WTC11 (cell line): ENCODE data around the gene SPIRE1. TPM values are rescaled to one million over a fixed set of nuclear protein-coding genes. Genes with fewer than 3 reads are reported as not detected.

Experiments used
- ATAC-seq: fragments of 200-7000 bp; cut with Tn5 transposase; 2 replicates; pipeline ENCODE4 v1.10.0; 2021; ENCODE audit warnings: mild to moderate bottlenecking, moderate library complexity
- CTCF ChIA-PET: fragments of 300-600 bp; sonication (Branson Sonifier 250); formaldehyde crosslinking; loops from one replicate; lab custom pipeline; 2021; ENCODE audit warnings: antibody characterized with exemption; lab: Charles Lee
- POLR2A ChIA-PET: fragments of 350-600 bp; sonication (Branson Sonifier 250); formaldehyde crosslinking; loops from one replicate; lab custom pipeline; 2021; ENCODE audit warnings: antibody characterized with exemption; lab: Charles Lee
- DNase-seq: peaks from one replicate; pipeline ENCODE4 v3.0.0; 2021; ENCODE audit warnings: low spot score
- H3K27ac Mint-ChIP-seq: 2 replicates; pipeline ENCODE4 v1.8.0; 2021; ENCODE audit warnings: mixed read lengths
- H3K27me3 Mint-ChIP-seq: 2 replicates; pipeline ENCODE4 v1.8.0; 2021; ENCODE audit warnings: low read depth, mild to moderate bottlenecking, moderate library complexity, mixed read lengths
- H3K36me3 Mint-ChIP-seq: 2 replicates; pipeline ENCODE4 v1.8.0; 2021; ENCODE audit warnings: mixed read lengths
- H3K4me1 Mint-ChIP-seq: 2 replicates; pipeline ENCODE4 v1.8.0; 2022; ENCODE audit warnings: mixed read lengths
- H3K4me3 Mint-ChIP-seq: 2 replicates; pipeline ENCODE4 v1.8.0; 2021; ENCODE audit warnings: mild to moderate bottlenecking, moderate library complexity, mixed read lengths
- H3K9me3 Mint-ChIP-seq: 2 replicates; pipeline ENCODE4 v1.8.0; 2021; ENCODE audit warnings: mixed read lengths
- CBFB ChIP-seq: sonication (generic); formaldehyde crosslinking; IDR thresholded peaks from 2 replicates; pipeline ENCODE4 v1.8.1; 2022; ENCODE audit warnings: mild to moderate bottlenecking, low read depth, missing genetic modification reagents
- FOXJ3 ChIP-seq: sonication (generic); formaldehyde crosslinking; IDR thresholded peaks from 2 replicates; pipeline ENCODE4 v1.9.0; 2021; ENCODE audit warnings: missing genetic modification reagents, mild to moderate bottlenecking, borderline replicate concordance
- GRHL2 ChIP-seq: fragments of 250-450 bp; sonication (Bioruptor Pico); IDR thresholded peaks from 2 replicates; pipeline ENCODE4 v1.8.0; 2022; ENCODE audit warnings: mild to moderate bottlenecking, moderate library complexity; ENCODE audit not compliant: insufficient replicate concordance, severe bottlenecking
- GTF2I ChIP-seq: fragments of 250-450 bp; sonication (Bioruptor Pico); conservative IDR thresholded peaks from 2 replicates; pipeline ENCODE4 v1.4.0; 2021; ENCODE audit warnings: mild to moderate bottlenecking
- HMGA2 ChIP-seq: fragments of 250-450 bp; sonication (Bioruptor Pico); IDR thresholded peaks from 2 replicates; pipeline ENCODE4 v1.4.0; 2021; ENCODE audit warnings: mild to moderate bottlenecking, moderate library complexity
- IRF2 ChIP-seq: sonication (generic); formaldehyde crosslinking; IDR thresholded peaks from 2 replicates; pipeline ENCODE4 v1.8.0; 2022; ENCODE audit warnings: low read depth, missing genetic modification reagents, borderline replicate concordance
- JAZF1 ChIP-seq: fragments of 250-450 bp; sonication (Bioruptor Pico); IDR thresholded peaks from 2 replicates; pipeline ENCODE4 v1.9.0; 2021; ENCODE audit warnings: moderate library complexity, mild to moderate bottlenecking, inconsistent platforms
- KAT7 ChIP-seq: sonication (generic); formaldehyde crosslinking; IDR thresholded peaks from 2 replicates; pipeline ENCODE4 v1.8.1; 2023; ENCODE audit warnings: missing genetic modification reagents, mild to moderate bottlenecking, borderline replicate concordance
- MXD4 ChIP-seq: fragments of 250-450 bp; sonication (Bioruptor Pico); IDR thresholded peaks from 2 replicates; pipeline ENCODE4 v1.8.0; 2021; ENCODE audit warnings: mild to moderate bottlenecking, moderate library complexity, borderline replicate concordance
- NFATC4 ChIP-seq: fragments of 250-450 bp; sonication (Bioruptor Pico); IDR thresholded peaks from 2 replicates; pipeline ENCODE4 v1.9.0; 2021; ENCODE audit warnings: mild to moderate bottlenecking
- NFE2L1 ChIP-seq: sonication (generic); formaldehyde crosslinking; IDR thresholded peaks from 2 replicates; pipeline ENCODE4 v1.8.1; 2023; ENCODE audit warnings: missing genetic modification reagents
- OVOL2 ChIP-seq: fragments of 250-450 bp; sonication (Bioruptor Pico); IDR thresholded peaks from 2 replicates; pipeline ENCODE4 v1.9.0; 2021; ENCODE audit warnings: mild to moderate bottlenecking, borderline replicate concordance
- RORB ChIP-seq: fragments of 250-450 bp; sonication (Bioruptor Pico); IDR thresholded peaks from 2 replicates; pipeline ENCODE4 v1.9.0; 2021; ENCODE audit warnings: mild to moderate bottlenecking
- SMAD3 ChIP-seq: sonication (generic); formaldehyde crosslinking; IDR thresholded peaks from 2 replicates; pipeline ENCODE4 v1.8.0; 2022; ENCODE audit warnings: missing genetic modification reagents, mild to moderate bottlenecking, borderline replicate concordance
- SMAD4 ChIP-seq: sonication (generic); formaldehyde crosslinking; IDR thresholded peaks from 2 replicates; pipeline ENCODE4 v1.8.0; 2022; ENCODE audit warnings: mild to moderate bottlenecking, missing genetic modification reagents
- TEAD1 ChIP-seq: sonication (generic); formaldehyde crosslinking; IDR thresholded peaks from 2 replicates; pipeline ENCODE4 v1.8.0; 2022; ENCODE audit warnings: mild to moderate bottlenecking, missing genetic modification reagents
- ZNF317 ChIP-seq: sonication (generic); formaldehyde crosslinking; IDR thresholded peaks from 2 replicates; pipeline ENCODE4 v1.8.1; 2023; ENCODE audit warnings: low read depth, mild to moderate bottlenecking, moderate library complexity, missing genetic modification reagents, borderline replicate concordance
- ZNF423 ChIP-seq: fragments of 250-450 bp; sonication (Bioruptor Pico); IDR thresholded peaks from 2 replicates; pipeline ENCODE4 v2.1.2; 2022; ENCODE audit warnings: mild to moderate bottlenecking, moderate library complexity
- total RNA-seq: library from RNA; stranded (reverse); gene quantifications from 3 replicates; pipeline ENCODE4 v1.2.3, GENCODE V29; 2021
- TF ChIP-seq, protein P1 (sequence below): fragments of 250-450 bp; sonication (Bioruptor Pico); IDR thresholded peaks from 2 replicates; pipeline ENCODE4 v1.9.0; 2021; ENCODE audit warnings: mild to moderate bottlenecking
- TF ChIP-seq, protein P2 (sequence below): sonication (generic); formaldehyde crosslinking; IDR thresholded peaks from 2 replicates; pipeline ENCODE4 v1.8.1; 2022; ENCODE audit warnings: missing genetic modification reagents, borderline replicate concordance
- TF ChIP-seq, protein P3 (sequence below): sonication (generic); formaldehyde crosslinking; IDR thresholded peaks from 2 replicates; pipeline ENCODE4 v1.8.1; 2023; ENCODE audit warnings: mild to moderate bottlenecking, missing genetic modification reagents, moderate library complexity
- TF ChIP-seq, protein P4 (sequence below): sonication (generic); formaldehyde crosslinking; IDR thresholded peaks from 2 replicates; pipeline ENCODE4 v1.8.0; 2023; ENCODE audit warnings: mild to moderate bottlenecking, missing genetic modification reagents
- TF ChIP-seq, protein P5 (sequence below): fragments of 250-450 bp; sonication (Bioruptor Pico); conservative IDR thresholded peaks from 2 replicates; pipeline ENCODE4 v1.9.0; 2021; ENCODE audit warnings: mild to moderate bottlenecking
- TF ChIP-seq, protein P6 (sequence below): fragments of 250-450 bp; sonication (Bioruptor Pico); IDR thresholded peaks from 2 replicates; pipeline ENCODE4 v1.9.0; 2021; ENCODE audit warnings: mild to moderate bottlenecking, borderline replicate concordance

The SPIRE1 gene
- total RNA-seq, 1 experiment from 2014 or later: 19.3 TPM

DNA sequence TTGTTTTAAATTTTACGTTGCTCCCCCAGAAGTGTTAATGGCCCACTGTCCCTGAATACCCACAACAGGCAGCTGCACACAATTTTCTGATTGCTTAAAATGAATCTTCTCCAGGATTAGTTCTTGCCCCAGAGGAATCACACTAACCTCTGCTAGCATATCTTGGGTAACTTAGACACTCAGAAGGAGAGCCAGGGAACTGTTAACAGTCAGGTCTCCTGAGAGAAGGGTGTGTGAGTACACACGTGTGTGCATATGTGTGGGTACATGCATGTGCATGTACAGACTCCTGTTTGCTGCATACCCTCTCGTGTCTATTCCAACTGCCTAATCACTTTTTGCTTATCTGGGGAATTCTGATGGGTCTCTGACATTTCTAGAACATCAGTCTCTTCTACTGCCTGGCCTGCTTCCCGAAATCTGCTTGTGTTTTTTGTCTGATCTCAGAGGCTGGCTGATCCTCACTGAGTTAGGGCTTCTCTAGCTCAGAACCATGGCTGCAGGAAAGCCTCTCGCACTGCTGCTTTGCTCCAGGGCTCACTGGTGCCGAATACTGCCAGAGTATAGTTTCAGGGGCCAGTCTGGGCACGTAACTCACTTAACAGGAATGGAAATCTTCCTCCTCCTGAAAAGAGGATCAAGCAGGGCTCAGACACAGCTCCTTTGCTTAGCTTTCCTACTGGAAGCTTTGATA lies 187.4 kb downstream of the SPIRE1 start (continued):
- TF ChIP-seq, protein P1, sequence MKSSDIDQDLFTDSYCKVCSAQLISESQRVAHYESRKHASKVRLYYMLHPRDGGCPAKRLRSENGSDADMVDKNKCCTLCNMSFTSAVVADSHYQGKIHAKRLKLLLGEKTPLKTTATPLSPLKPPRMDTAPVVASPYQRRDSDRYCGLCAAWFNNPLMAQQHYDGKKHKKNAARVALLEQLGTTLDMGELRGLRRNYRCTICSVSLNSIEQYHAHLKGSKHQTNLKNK (CRISPR knock-in tag): no peak
- TF ChIP-seq, protein P2, sequence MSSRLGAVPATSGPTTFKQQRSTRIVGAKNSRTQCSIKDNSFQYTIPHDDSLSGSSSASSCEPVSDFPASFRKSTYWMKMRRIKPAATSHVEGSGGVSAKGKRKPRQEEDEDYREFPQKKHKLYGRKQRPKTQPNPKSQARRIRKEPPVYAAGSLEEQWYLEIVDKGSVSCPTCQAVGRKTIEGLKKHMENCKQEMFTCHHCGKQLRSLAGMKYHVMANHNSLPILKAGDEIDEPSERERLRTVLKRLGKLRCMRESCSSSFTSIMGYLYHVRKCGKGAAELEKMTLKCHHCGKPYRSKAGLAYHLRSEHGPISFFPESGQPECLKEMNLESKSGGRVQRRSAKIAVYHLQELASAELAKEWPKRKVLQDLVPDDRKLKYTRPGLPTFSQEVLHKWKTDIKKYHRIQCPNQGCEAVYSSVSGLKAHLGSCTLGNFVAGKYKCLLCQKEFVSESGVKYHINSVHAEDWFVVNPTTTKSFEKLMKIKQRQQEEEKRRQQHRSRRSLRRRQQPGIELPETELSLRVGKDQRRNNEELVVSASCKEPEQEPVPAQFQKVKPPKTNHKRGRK (CRISPR knock-in tag): no peak
- no peak for TF ChIP-seq TEAD1
- TF ChIP-seq, protein P3, sequence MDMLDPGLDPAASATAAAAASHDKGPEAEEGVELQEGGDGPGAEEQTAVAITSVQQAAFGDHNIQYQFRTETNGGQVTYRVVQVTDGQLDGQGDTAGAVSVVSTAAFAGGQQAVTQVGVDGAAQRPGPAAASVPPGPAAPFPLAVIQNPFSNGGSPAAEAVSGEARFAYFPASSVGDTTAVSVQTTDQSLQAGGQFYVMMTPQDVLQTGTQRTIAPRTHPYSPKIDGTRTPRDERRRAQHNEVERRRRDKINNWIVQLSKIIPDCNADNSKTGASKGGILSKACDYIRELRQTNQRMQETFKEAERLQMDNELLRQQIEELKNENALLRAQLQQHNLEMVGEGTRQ (CRISPR knock-in tag): no peak
- TF ChIP-seq, protein P4, sequence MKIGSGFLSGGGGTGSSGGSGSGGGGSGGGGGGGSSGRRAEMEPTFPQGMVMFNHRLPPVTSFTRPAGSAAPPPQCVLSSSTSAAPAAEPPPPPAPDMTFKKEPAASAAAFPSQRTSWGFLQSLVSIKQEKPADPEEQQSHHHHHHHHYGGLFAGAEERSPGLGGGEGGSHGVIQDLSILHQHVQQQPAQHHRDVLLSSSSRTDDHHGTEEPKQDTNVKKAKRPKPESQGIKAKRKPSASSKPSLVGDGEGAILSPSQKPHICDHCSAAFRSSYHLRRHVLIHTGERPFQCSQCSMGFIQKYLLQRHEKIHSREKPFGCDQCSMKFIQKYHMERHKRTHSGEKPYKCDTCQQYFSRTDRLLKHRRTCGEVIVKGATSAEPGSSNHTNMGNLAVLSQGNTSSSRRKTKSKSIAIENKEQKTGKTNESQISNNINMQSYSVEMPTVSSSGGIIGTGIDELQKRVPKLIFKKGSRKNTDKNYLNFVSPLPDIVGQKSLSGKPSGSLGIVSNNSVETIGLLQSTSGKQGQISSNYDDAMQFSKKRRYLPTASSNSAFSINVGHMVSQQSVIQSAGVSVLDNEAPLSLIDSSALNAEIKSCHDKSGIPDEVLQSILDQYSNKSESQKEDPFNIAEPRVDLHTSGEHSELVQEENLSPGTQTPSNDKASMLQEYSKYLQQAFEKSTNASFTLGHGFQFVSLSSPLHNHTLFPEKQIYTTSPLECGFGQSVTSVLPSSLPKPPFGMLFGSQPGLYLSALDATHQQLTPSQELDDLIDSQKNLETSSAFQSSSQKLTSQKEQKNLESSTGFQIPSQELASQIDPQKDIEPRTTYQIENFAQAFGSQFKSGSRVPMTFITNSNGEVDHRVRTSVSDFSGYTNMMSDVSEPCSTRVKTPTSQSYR: no peak
- TF ChIP-seq, protein P5, sequence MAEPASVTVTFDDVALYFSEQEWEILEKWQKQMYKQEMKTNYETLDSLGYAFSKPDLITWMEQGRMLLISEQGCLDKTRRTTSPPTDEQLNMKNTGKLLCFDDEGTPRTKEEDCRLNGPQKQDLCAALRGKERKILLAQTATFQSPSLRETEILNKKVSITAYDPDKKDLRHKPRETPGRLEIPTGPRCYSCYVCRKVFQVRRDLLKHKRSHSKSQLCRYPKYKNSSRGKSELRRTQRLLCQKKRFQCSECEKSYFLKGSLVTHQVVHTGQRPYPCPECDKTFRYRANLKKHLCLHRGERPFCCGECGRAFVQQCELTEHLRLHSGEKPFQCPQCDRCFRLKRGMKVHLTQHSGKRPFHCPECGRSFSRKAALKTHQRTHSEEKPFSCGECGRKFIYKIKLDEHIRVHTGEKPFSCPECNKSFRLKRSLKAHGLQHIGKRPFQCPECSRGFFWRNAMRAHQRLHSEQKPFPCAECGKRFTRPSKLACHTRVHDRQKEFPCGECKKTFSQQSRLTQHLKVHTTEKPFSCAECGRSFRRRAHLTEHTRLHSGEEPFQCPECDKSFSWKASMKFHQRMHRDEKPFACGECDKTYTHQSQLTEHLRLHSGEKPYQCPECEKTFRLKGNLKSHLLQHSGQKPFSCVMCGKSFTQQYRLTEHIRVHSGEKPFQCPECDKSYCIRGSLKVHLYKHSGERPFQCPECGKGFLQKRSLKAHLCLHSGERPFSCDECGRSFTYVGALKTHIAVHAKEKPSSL (CRISPR knock-in tag): no peak
- no peak for TF ChIP-seq GRHL2 (CRISPR knock-in tag)
- no peak for TF ChIP-seq SMAD4 (CRISPR knock-in tag)

DNA sequence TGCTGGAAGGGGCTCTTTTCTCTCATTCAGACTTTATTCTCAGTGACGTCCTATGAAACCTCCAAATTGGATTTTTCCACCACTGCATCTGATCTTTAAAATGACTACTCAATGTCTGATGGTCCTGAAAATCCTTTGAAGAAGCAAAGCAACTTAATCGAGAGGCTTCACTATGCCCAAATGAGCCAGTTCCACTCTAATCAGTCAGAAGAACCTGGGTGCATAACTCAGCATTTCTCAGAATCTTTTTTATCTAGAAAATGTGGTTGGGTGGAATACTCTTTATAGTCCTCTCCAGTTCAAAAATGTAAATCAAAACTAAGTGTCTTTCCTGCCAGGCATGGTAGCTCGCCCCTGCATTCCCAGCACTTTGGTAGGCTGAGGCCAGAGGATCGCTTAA lies 189.5 kb downstream of the SPIRE1 start:
- ChIA-PET CTCF (no interaction called here), POLR2A (no interaction called here)
- H3K27me3 Mint-ChIP-seq: no peaks in the 10 kb centered on the region
- H3K4me3 Mint-ChIP-seq: no peak overlapping the region
- H3K9me3 Mint-ChIP-seq: no peaks in the 10 kb centered on the region
- H3K4me1 Mint-ChIP-seq: no peaks in the 10 kb centered on the region
- ATAC-seq (no peak), DNase-seq (no peak)
- H3K27ac Mint-ChIP-seq: no peak overlapping the region
- H3K36me3 Mint-ChIP-seq: no peaks in the 10 kb centered on the region
- TF ChIP-seq GTF2I (CRISPR knock-in tag): no peak
- TF ChIP-seq SMAD3 (CRISPR knock-in tag): no peak
- no peak for TF ChIP-seq KAT7 (CRISPR knock-in tag)
- no peak for TF ChIP-seq ZNF317 (CRISPR knock-in tag)
- TF ChIP-seq, protein P1 (CRISPR knock-in tag): no peak
- no peak for TF ChIP-seq ZNF423 (CRISPR knock-in tag)
- TF ChIP-seq JAZF1 (CRISPR knock-in tag): no peak
- no peak for TF ChIP-seq CBFB
- TF ChIP-seq, protein P6, sequence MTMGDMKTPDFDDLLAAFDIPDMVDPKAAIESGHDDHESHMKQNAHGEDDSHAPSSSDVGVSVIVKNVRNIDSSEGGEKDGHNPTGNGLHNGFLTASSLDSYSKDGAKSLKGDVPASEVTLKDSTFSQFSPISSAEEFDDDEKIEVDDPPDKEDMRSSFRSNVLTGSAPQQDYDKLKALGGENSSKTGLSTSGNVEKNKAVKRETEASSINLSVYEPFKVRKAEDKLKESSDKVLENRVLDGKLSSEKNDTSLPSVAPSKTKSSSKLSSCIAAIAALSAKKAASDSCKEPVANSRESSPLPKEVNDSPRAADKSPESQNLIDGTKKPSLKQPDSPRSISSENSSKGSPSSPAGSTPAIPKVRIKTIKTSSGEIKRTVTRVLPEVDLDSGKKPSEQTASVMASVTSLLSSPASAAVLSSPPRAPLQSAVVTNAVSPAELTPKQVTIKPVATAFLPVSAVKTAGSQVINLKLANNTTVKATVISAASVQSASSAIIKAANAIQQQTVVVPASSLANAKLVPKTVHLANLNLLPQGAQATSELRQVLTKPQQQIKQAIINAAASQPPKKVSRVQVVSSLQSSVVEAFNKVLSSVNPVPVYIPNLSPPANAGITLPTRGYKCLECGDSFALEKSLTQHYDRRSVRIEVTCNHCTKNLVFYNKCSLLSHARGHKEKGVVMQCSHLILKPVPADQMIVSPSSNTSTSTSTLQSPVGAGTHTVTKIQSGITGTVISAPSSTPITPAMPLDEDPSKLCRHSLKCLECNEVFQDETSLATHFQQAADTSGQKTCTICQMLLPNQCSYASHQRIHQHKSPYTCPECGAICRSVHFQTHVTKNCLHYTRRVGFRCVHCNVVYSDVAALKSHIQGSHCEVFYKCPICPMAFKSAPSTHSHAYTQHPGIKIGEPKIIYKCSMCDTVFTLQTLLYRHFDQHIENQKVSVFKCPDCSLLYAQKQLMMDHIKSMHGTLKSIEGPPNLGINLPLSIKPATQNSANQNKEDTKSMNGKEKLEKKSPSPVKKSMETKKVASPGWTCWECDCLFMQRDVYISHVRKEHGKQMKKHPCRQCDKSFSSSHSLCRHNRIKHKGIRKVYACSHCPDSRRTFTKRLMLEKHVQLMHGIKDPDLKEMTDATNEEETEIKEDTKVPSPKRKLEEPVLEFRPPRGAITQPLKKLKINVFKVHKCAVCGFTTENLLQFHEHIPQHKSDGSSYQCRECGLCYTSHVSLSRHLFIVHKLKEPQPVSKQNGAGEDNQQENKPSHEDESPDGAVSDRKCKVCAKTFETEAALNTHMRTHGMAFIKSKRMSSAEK (CRISPR knock-in tag): no peak
- TF ChIP-seq FOXJ3 (CRISPR knock-in tag): no peak
- no peak for TF ChIP-seq NFE2L1 (CRISPR knock-in tag)
- no peak for TF ChIP-seq OVOL2 (CRISPR knock-in tag)
- TF ChIP-seq RORB (CRISPR knock-in tag): no peak
- TF ChIP-seq MXD4 (CRISPR knock-in tag): no peak
- no peak for TF ChIP-seq NFATC4
- TF ChIP-seq HMGA2: no peak
- no peak for TF ChIP-seq IRF2 (CRISPR knock-in tag)
